Endothelial cell (in vitro differentiated cells): Measurements from ENCODE around the gene MAGI2. TPM values are rescaled to one million over a fixed set of nuclear protein-coding genes. Genes with fewer than 3 reads are reported as not detected.

Experiments used
- DNase-seq: peaks from one replicate; pipeline ENCODE4 v3.0.0; 2021; ENCODE audit warnings: low spot score
- H3K27ac Mint-ChIP-seq: one replicate; pipeline ENCODE4 v1.8.0; 2021; ENCODE audit warnings: mixed read lengths, inconsistent platforms; ENCODE audit not compliant: unreplicated experiment
- H3K27me3 Mint-ChIP-seq: one replicate; pipeline ENCODE4 v1.8.0; 2021; ENCODE audit warnings: mild to moderate bottlenecking, moderate library complexity, mixed read lengths, inconsistent platforms; ENCODE audit not compliant: unreplicated experiment
- H3K36me3 Mint-ChIP-seq: one replicate; pipeline ENCODE4 v1.8.0; 2021; ENCODE audit warnings: mild to moderate bottlenecking, low read depth, mixed read lengths, inconsistent platforms; ENCODE audit not compliant: unreplicated experiment
- H3K4me1 Mint-ChIP-seq: one replicate; pipeline ENCODE4 v1.8.0; 2021; ENCODE audit warnings: mild to moderate bottlenecking, mixed read lengths, inconsistent platforms; ENCODE audit not compliant: unreplicated experiment
- H3K4me3 Mint-ChIP-seq: one replicate; pipeline ENCODE4 v1.8.0; 2021; ENCODE audit warnings: mild to moderate bottlenecking, mixed read lengths, inconsistent platforms; ENCODE audit not compliant: unreplicated experiment
- H3K9me3 Mint-ChIP-seq: one replicate; pipeline ENCODE4 v1.8.0; 2021; ENCODE audit warnings: mixed read lengths, inconsistent platforms; ENCODE audit not compliant: unreplicated experiment
- total RNA-seq: library from RNA; stranded (reverse); fragmentation: NEBNext Ultra II Directional; extraction: Animal tissue kit (Norgen Biotek cat#: 25700); gene quantifications from one replicate; pipeline ENCODE4 v1.2.1, GENCODE V29; 2021; ENCODE audit not compliant: unreplicated experiment
- TF ChIP-seq, protein P1 (sequence below): fragments of 200-600 bp; sonication (generic); IDR thresholded peaks from one replicate; pipeline ENCODE4 v1.5.0; 2021; ENCODE audit warnings: antibody characterized with exemption; ENCODE audit not compliant: unreplicated experiment

MAGI2 gene
- total RNA-seq, 1 donor from 2014 or later: 6.3 TPM

DNA sequence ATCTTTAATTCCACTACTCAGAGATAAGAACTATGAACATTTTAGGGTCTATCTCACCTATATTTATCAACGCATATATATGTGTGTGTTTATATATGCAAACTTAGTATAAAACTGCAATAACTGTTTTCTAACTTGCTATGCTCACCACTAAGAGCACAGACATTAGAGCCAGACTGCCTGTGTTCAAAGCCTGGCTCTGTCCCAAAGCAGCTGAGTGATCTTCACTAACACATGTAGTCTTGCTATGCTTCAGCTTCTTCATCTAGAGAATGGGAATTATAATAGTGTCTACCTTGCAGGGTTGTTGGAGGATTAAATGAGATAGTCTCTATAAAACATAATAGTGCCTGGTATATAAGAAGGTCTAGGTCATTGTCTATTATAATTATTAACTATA is 165.5 kb downstream of the MAGI2 start:
- TF ChIP-seq, protein P1, sequence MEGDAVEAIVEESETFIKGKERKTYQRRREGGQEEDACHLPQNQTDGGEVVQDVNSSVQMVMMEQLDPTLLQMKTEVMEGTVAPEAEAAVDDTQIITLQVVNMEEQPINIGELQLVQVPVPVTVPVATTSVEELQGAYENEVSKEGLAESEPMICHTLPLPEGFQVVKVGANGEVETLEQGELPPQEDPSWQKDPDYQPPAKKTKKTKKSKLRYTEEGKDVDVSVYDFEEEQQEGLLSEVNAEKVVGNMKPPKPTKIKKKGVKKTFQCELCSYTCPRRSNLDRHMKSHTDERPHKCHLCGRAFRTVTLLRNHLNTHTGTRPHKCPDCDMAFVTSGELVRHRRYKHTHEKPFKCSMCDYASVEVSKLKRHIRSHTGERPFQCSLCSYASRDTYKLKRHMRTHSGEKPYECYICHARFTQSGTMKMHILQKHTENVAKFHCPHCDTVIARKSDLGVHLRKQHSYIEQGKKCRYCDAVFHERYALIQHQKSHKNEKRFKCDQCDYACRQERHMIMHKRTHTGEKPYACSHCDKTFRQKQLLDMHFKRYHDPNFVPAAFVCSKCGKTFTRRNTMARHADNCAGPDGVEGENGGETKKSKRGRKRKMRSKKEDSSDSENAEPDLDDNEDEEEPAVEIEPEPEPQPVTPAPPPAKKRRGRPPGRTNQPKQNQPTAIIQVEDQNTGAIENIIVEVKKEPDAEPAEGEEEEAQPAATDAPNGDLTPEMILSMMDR: no peak
- DNase-seq: no peak
- H3K27ac Mint-ChIP-seq: no peak overlapping the region
- H3K27me3 Mint-ChIP-seq: no peaks in the 10 kb centered on the region
- H3K4me3 Mint-ChIP-seq: no peak overlapping the region
- no peaks in the 10 kb centered on the region for H3K36me3 Mint-ChIP-seq
- H3K4me1 Mint-ChIP-seq: peaks cover 3% of the 10 kb centered on the region
- no peaks in the 10 kb centered on the region for H3K9me3 Mint-ChIP-seq

DNA sequence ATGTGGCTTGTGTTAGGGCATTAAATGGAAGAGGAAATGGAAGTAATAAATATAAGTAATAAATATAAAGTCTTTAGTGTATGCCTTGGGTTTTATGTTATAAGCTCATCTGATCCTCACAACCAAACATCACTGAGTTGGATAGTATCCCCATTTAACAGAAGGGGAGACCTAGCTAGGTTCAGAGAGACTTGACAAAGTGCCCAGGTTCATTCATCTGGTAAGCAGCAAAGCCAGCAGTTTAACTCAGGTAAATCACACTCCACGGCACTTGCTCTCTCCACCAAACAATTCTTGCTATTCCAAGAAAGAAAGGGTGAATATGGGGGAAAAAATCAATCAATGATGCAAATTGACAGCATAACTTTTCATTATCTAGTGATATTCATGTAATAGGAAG is 167.3 kb downstream of the MAGI2 start:
- Mint-ChIP-seq H3K36me3 (no peaks in the 10 kb centered on the region), H3K4me3 (no peak overlapping the region), H3K27me3 (no peaks in the 10 kb centered on the region), H3K27ac (no peak overlapping the region), H3K9me3 (no peaks in the 10 kb centered on the region), H3K4me1 (peaks cover 3% of the 10 kb centered on the region)
- DNase-seq: no peak
- TF ChIP-seq, protein P1: no peak

DNA sequence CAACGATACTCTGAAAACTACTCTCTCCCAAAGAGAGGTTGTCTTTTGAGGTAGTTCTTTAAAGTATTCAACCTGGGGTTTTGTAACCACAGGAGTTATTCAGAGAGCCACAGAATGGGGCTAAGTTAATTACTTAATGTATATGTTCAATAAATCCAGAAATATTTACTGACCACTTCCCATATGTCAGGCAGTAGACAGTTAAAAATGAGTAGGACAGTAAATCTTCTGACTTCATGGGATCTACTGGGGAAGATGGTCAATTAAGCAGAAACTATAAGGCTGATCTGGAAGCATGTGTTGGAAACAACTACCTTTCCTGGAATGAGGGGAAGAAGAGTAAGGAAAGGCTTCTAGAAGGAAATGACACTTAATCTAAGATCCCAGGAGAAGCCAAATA is 167.7 kb downstream of the MAGI2 start:
- Mint-ChIP-seq H3K27me3 (no peaks in the 10 kb centered on the region), H3K4me1 (peaks cover 3% of the 10 kb centered on the region), H3K27ac (no peak overlapping the region), H3K9me3 (no peaks in the 10 kb centered on the region), H3K4me3 (no peak overlapping the region), H3K36me3 (no peaks in the 10 kb centered on the region)
- DNase-seq: no peak
- TF ChIP-seq, protein P1: no peak

DNA sequence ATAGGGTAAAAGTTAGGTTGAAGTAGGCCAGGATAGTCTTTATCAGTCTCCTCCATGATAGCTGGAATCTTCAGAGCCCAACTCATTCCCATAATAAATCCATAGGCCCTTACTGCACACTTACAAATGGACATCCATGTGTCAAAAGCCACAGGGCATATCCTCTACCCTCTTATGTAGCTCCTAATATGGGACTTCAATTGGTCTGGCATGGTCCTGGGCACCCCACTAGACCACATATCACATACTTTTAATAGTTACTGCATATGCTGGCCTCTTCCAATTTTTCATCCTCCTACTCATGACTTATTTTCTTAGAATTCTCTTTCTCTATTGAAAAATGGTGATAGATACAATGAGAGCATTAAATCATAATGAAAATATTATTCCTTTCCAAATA is 169.3 kb downstream of the MAGI2 start:
- DNase-seq: no peak
- H3K4me3 Mint-ChIP-seq: no peak overlapping the region
- H3K36me3 Mint-ChIP-seq: no peaks in the 10 kb centered on the region
- H3K27ac Mint-ChIP-seq: no peak overlapping the region
- TF ChIP-seq, protein P1: no peak
- H3K4me1 Mint-ChIP-seq: peaks cover 8% of the 10 kb centered on the region
- H3K27me3 Mint-ChIP-seq: peaks cover under 1% of the 10 kb centered on the region
- no peaks in the 10 kb centered on the region for H3K9me3 Mint-ChIP-seq

DNA sequence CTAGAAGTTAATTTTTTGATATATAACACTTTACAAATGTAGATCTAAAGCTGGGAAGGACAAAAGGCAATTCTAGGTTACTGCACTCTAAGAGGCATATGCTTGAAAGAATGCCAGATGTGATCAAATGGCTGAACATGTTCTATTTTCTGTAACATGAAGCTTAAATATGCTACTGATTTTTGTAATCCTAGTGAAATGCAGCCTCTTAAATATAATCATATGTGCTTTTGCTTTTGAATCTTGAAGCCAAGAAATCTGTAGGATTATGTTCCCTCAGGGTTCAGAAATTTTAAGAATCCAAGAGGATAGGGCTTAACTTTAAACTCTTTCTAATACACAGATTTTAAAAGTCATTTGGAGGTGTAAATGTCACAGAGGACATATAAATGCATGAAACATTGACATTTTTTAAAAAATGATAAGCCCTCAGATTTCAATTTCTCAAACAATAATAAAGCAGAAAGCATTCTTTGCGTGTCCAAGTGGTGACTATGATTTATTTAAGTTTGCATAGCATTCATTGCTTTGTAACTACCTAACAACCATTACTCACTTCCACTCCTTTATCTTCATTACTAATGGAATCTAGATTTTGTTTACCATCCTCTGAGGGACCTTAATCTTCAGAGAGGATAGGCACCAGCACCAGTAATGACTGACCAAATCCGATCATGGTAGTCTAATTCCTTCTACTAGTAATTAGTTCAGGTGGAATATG is 170.4 kb downstream of the MAGI2 start:
- H3K27ac Mint-ChIP-seq: no peak overlapping the region
- H3K9me3 Mint-ChIP-seq: no peaks in the 10 kb centered on the region
- no peak for DNase-seq

More for the DNA sequence above, 170.4 kb downstream of the MAGI2 start:
- peaks cover 8% of the 10 kb centered on the region for H3K4me1 Mint-ChIP-seq
- peaks cover 2% of the 10 kb centered on the region for H3K27me3 Mint-ChIP-seq
- no peaks in the 10 kb centered on the region for H3K36me3 Mint-ChIP-seq
- TF ChIP-seq, protein P1: no peak
- H3K4me3 Mint-ChIP-seq: no peak overlapping the region
